Liver (tissue), 9 donors: ENCODE results near the gene KANSL1L. TPM values are rescaled to one million over a fixed set of nuclear protein-coding genes. Genes with fewer than 3 reads are reported as not detected.
"Not testable (repeated sequence)": the region's sequence is repeated elsewhere in the genome, so short reads cannot be mapped to it uniquely, and the experiment has no call there.

ENCODE experiments used
- DNase-seq: peaks from one replicate; pipeline ENCODE4 v3.0.0-alpha.2; 2017; ENCODE audit warnings: low spot score
- H3K27ac ChIP-seq, 2 donors: one replicate each; pipeline ENCODE4 v1.7.0; 2013; ENCODE audit warnings: inconsistent platforms in 2 of 2, low read length in 2 of 2, control low read depth in 1 of 2, low read depth in 1 of 2, mild to moderate bottlenecking in 1 of 2
- H3K27me3 ChIP-seq, 4 donors: one replicate each; pipeline versions ENCODE4 v1.6.1 to v1.7.0; 2013; ENCODE audit warnings: low read length in 3 of 4, inconsistent platforms in 1 of 4, mild to moderate bottlenecking in 1 of 4, moderate library complexity in 1 of 4; ENCODE audit not compliant: control insufficient read depth in 4 of 4, insufficient read depth in 4 of 4
- H3K36me3 ChIP-seq, 4 donors: one replicate each; pipeline versions ENCODE4 v1.6.1 to v1.7.0; 2013; ENCODE audit warnings: low read length in 3 of 4, mild to moderate bottlenecking in 3 of 4, low read depth in 1 of 4, moderate library complexity in 1 of 4; ENCODE audit not compliant: control insufficient read depth in 4 of 4, insufficient read depth in 3 of 4
- H3K4me1 ChIP-seq, 4 donors: one replicate each; pipeline versions ENCODE4 v1.6.1 to v1.7.0; 2013; ENCODE audit warnings: low read length in 3 of 4, mild to moderate bottlenecking in 3 of 4, moderate library complexity in 1 of 4; ENCODE audit not compliant: control insufficient read depth in 4 of 4, insufficient read depth in 4 of 4
- H3K4me3 ChIP-seq, 3 donors: one replicate each; pipeline versions ENCODE4 v1.6.1 to v1.7.0; 2013; ENCODE audit warnings: low read length in 3 of 3, control low read depth in 1 of 3, low read depth in 1 of 3, mild to moderate bottlenecking in 1 of 3
- H3K9ac ChIP-seq, 2 donors: one replicate each; pipeline ENCODE4 v1.7.0; 2013; ENCODE audit warnings: low read length in 2 of 2, mild to moderate bottlenecking in 2 of 2, moderate library complexity in 2 of 2, control low read depth in 1 of 2, low read depth in 1 of 2
- H3K9me3 ChIP-seq, 4 donors: one replicate each; pipeline versions ENCODE4 v1.6.1 to v1.7.0; 2013; ENCODE audit warnings: low read length in 3 of 4; ENCODE audit not compliant: control insufficient read depth in 4 of 4
- ATF3 ChIP-seq: IDR thresholded peaks from 2 replicates; pipeline ENCODE4 v1.6.1; 2016; ENCODE audit warnings: antibody characterized with exemption
- CTCF ChIP-seq: fragments of 150-350 bp; IDR thresholded peaks from 2 replicates; pipeline ENCODE4 v1.5.1; 2017; ENCODE audit warnings: improper control_type of control experiment, low read depth, low read length; ENCODE audit not compliant: missing input control
- EGR1 ChIP-seq, 2 donors: IDR thresholded peaks; 2 replicates each; pipeline ENCODE4 v1.6.1; 2016 to 2018; ENCODE audit warnings: antibody characterized with exemption in 2 of 2, low read depth in 2 of 2
- FOXA1 ChIP-seq: IDR thresholded peaks from 2 replicates; pipeline ENCODE4 v1.6.1; 2016; ENCODE audit warnings: antibody characterized with exemption
- FOXA2 ChIP-seq: IDR thresholded peaks from 2 replicates; pipeline ENCODE4 v1.6.1; 2016; ENCODE audit warnings: antibody characterized with exemption
- GABPA ChIP-seq, 2 donors: IDR thresholded peaks in 1 of 2; conservative IDR thresholded peaks in 1 of 2; 2 replicates each; pipeline ENCODE4 v1.6.1; 2016; ENCODE audit warnings: antibody characterized with exemption in 2 of 2, mild to moderate bottlenecking in 1 of 2, moderate library complexity in 1 of 2
- HNF4A ChIP-seq, 2 donors: conservative IDR thresholded peaks; 2 replicates each; pipeline ENCODE4 v1.6.1; 2016; ENCODE audit warnings: antibody characterized with exemption in 2 of 2, mild to moderate bottlenecking in 2 of 2
- HNF4G ChIP-seq: IDR thresholded peaks from 2 replicates; pipeline ENCODE4 v1.6.1; 2016; ENCODE audit warnings: antibody characterized with exemption
- JUND ChIP-seq, 2 donors: IDR thresholded peaks; 2 replicates each; pipeline ENCODE4 v1.6.1; 2016; ENCODE audit warnings: antibody characterized with exemption in 2 of 2
- MAX ChIP-seq: IDR thresholded peaks from 2 replicates; pipeline ENCODE4 v1.6.1; 2016; ENCODE audit warnings: antibody characterized with exemption
- NR2F2 ChIP-seq: IDR thresholded peaks from 2 replicates; pipeline ENCODE4 v1.6.1; 2016; ENCODE audit warnings: antibody characterized with exemption
- RAD21 ChIP-seq, 2 donors: IDR thresholded peaks; 2 replicates each; pipeline ENCODE4 v1.6.1; 2016; ENCODE audit warnings: antibody characterized with exemption in 2 of 2, mild to moderate bottlenecking in 2 of 2
- REST ChIP-seq: IDR thresholded peaks from 2 replicates; pipeline ENCODE4 v1.6.1; 2016; ENCODE audit warnings: antibody characterized with exemption, mild to moderate bottlenecking
- RXRA ChIP-seq, 2 donors: IDR thresholded peaks; 2 replicates each; pipeline ENCODE4 v1.6.1; 2017 to 2018; ENCODE audit warnings: antibody characterized with exemption in 2 of 2, mild to moderate bottlenecking in 1 of 2
- SP1 ChIP-seq: IDR thresholded peaks from 2 replicates; pipeline ENCODE4 v1.6.1; 2018; ENCODE audit warnings: antibody characterized with exemption, mild to moderate bottlenecking
- TAF1 ChIP-seq: conservative IDR thresholded peaks from 2 replicates; pipeline ENCODE4 v1.6.1; 2016; ENCODE audit warnings: antibody characterized with exemption, mild to moderate bottlenecking
- YY1 ChIP-seq: IDR thresholded peaks from 2 replicates; pipeline ENCODE4 v1.6.1; 2016; ENCODE audit warnings: antibody characterized with exemption, mild to moderate bottlenecking
- ZBTB33 ChIP-seq: IDR thresholded peaks from 2 replicates; pipeline ENCODE4 v1.6.1; 2016; ENCODE audit warnings: antibody characterized with exemption
- WGBS: extraction: QIAGEN DNeasy Blood & Tissue Kit; methylation state at CpG from one replicate; pipeline ENCODE4 v1.1.7; 2013; 5-methylcytosine and 5-hydroxymethylcytosine counted together
- polyA plus RNA-seq, 2 donors: library from polyadenylated mRNA; stranded (reverse) in 1 of 2; unstranded in 1 of 2; fragments of 200-250 nt in 1 of 2; fragments of >200 nt in 1 of 2; fragmentation: Nextera tagmentation in 1 of 2; extraction: Ambion mirVana in 1 of 2; gene quantifications; one replicate each; pipeline versions ENCODE4 v1.2.1 to v1.2.3, GENCODE V29; 2013 to 2015
- total RNA-seq, 2 donors: library from RNA; depleted of rRNA; stranded (reverse); fragments of >200 nt; gene quantifications; one replicate each; pipeline ENCODE4 v1.2.3, GENCODE V29; 2014
- donor health status: healthy.
- donor health status: healthy.
- donor health status: healthy.
- donor health status: healthy.
- donor health status: healthy.

Gene KANSL1L
- total and polyA plus RNA-seq, 4 donors: 2.1 to 31.6 (median 11.4) TPM

GRCh38 chr2:210177769-210178168, 6.6 kb upstream of the KANSL1L start:
- H3K9ac ChIP-seq: no peak overlapping the region
- H3K4me1 ChIP-seq: peaks cover 0 to 1% (median under 1%) of the 10 kb centered on the region in 4 donors
- DNase-seq: no peak
- H3K36me3 ChIP-seq: no peaks in the 10 kb centered on the region
- no peaks in the 10 kb centered on the region for H3K27me3 ChIP-seq
- TF ChIP-seq REST: no peak
- no peaks in the 10 kb centered on the region for H3K9me3 ChIP-seq
- WGBS: 89% methylated on average over 1 of the region's 1 CpG
- no peak overlapping the region for H3K27ac ChIP-seq
- H3K4me3 ChIP-seq: no peak overlapping the region

GRCh38 chr2:210177115-210177514, 5.9 kb upstream of the KANSL1L start:
- not testable (repeated sequence) for H3K4me1 ChIP-seq, DNase-seq, H3K9ac ChIP-seq, H3K27me3 ChIP-seq, H3K36me3 ChIP-seq, H3K4me3 ChIP-seq, H3K9me3 ChIP-seq, H3K27ac ChIP-seq
- 99% methylated on average over 1 of the region's 1 CpG for WGBS

- TF ChIP-seq CTCF: no peak
- no peak for TF ChIP-seq ATF3
- TF ChIP-seq RAD21 (IDR thresholded peaks at IDR 0.05): no peak
- TF ChIP-seq FOXA1: no peak
- no peak for TF ChIP-seq NR2F2
- no peak for TF ChIP-seq RXRA (IDR thresholded peaks at IDR 0.05)
- TF ChIP-seq EGR1 (IDR thresholded peaks at IDR 0.05; ENCODE audit: low read depth in 2 of 2): no peak
- TF ChIP-seq FOXA2: no peak
- TF ChIP-seq YY1: no peak
- TF ChIP-seq HNF4A (conservative IDR thresholded peaks at IDR 0.05): no peak
- TF ChIP-seq TAF1: no peak
- no peak for TF ChIP-seq MAX
- TF ChIP-seq SP1: no peak
- no peak for TF ChIP-seq ZBTB33
- no peak for TF ChIP-seq REST
- no peak for TF ChIP-seq GABPA (IDR thresholded peaks at IDR 0.05 in 1 of 2, conservative IDR thresholded peaks at IDR 0.05 in 1 of 2)
- TF ChIP-seq HNF4G: no peak
- no peak for TF ChIP-seq JUND (IDR thresholded peaks at IDR 0.05)
- Histone ChIP-seq H3K9me3 (no peaks in the 10 kb centered on the region), H3K4me1 (peaks cover 0 to 12% (median 4%) of the 10 kb centered on the region in 4 donors), H3K9ac (no peak overlapping the region), H3K27ac (no peak overlapping the region), H3K27me3 (no peaks in the 10 kb centered on the region), H3K36me3 (no peaks in the 10 kb centered on the region), H3K4me3 (no peak overlapping the region)
- DNase-seq: no peak
These were observed 2.9 kb upstream of the KANSL1L start for GRCh38 chr2:210174086-210174485.
